ENCODE measurements around the gene DOCK9.

DNA sequence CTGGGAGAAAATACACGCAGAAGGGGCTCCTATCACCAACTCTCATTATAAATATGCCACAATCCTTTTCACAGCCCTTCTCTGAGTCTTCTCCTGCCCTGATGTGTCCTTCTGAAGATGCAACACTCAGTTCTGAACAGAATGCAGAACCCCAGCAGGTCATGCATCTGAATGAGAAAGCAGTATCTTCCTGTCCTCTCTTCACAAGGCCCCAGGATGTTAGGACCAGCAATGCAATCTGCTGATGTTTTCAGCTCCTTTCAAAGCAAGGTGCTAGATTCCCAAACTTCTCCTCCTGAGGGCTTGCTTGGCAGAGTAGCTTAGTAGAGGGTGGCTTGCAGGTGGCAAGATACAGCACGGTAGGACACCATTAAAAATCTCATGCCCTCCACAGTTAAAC lies 22.3 kb upstream of the DOCK9 start:
- TF ChIP-seq YY1 (IDR thresholded peaks at IDR 0.05; ENCODE audit: borderline replicate concordance in 1 of 3, control insufficient read depth in 1 of 3, extremely low read depth in 1 of 3, insufficient read depth in 3 of 3, insufficient read length in 1 of 3, insufficient replicate concordance in 2 of 3, low read depth in 1 of 3, low read length in 2 of 3) = no peak
- TF ChIP-seq, protein P1, sequence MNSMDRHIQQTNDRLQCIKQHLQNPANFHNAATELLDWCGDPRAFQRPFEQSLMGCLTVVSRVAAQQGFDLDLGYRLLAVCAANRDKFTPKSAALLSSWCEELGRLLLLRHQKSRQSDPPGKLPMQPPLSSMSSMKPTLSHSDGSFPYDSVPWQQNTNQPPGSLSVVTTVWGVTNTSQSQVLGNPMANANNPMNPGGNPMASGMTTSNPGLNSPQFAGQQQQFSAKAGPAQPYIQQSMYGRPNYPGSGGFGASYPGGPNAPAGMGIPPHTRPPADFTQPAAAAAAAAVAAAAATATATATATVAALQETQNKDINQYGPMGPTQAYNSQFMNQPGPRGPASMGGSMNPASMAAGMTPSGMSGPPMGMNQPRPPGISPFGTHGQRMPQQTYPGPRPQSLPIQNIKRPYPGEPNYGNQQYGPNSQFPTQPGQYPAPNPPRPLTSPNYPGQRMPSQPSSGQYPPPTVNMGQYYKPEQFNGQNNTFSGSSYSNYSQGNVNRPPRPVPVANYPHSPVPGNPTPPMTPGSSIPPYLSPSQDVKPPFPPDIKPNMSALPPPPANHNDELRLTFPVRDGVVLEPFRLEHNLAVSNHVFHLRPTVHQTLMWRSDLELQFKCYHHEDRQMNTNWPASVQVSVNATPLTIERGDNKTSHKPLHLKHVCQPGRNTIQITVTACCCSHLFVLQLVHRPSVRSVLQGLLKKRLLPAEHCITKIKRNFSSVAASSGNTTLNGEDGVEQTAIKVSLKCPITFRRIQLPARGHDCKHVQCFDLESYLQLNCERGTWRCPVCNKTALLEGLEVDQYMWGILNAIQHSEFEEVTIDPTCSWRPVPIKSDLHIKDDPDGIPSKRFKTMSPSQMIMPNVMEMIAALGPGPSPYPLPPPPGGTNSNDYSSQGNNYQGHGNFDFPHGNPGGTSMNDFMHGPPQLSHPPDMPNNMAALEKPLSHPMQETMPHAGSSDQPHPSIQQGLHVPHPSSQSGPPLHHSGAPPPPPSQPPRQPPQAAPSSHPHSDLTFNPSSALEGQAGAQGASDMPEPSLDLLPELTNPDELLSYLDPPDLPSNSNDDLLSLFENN (IDR thresholded peaks at IDR 0.05; ENCODE audit: low read depth in 2 of 2, low read length in 2 of 2) = no peak
- TF ChIP-seq, protein P2, sequence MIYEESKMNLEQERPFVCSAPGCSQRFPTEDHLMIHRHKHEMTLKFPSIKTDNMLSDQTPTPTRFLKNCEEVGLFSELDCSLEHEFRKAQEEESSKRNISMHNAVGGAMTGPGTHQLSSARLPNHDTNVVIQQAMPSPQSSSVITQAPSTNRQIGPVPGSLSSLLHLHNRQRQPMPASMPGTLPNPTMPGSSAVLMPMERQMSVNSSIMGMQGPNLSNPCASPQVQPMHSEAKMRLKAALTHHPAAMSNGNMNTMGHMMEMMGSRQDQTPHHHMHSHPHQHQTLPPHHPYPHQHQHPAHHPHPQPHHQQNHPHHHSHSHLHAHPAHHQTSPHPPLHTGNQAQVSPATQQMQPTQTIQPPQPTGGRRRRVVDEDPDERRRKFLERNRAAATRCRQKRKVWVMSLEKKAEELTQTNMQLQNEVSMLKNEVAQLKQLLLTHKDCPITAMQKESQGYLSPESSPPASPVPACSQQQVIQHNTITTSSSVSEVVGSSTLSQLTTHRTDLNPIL (CRISPR knock-in tag; IDR thresholded peaks at IDR 0.05) = no peak
- TF ChIP-seq, protein P3, sequence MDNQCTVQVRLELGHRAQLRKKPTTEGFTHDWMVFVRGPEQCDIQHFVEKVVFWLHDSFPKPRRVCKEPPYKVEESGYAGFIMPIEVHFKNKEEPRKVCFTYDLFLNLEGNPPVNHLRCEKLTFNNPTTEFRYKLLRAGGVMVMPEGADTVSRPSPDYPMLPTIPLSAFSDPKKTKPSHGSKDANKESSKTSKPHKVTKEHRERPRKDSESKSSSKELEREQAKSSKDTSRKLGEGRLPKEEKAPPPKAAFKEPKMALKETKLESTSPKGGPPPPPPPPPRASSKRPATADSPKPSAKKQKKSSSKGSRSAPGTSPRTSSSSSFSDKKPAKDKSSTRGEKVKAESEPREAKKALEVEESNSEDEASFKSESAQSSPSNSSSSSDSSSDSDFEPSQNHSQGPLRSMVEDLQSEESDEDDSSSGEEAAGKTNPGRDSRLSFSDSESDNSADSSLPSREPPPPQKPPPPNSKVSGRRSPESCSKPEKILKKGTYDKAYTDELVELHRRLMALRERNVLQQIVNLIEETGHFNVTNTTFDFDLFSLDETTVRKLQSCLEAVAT (IDR thresholded peaks at IDR 0.05) = no peak
- no peak for TF ChIP-seq ZNF23 (CRISPR knock-in tag; IDR thresholded peaks at IDR 0.05)
- no peak for TF ChIP-seq ZNF134 (CRISPR knock-in tag; conservative IDR thresholded peaks at IDR 0.05)
- TF ChIP-seq, protein P4, sequence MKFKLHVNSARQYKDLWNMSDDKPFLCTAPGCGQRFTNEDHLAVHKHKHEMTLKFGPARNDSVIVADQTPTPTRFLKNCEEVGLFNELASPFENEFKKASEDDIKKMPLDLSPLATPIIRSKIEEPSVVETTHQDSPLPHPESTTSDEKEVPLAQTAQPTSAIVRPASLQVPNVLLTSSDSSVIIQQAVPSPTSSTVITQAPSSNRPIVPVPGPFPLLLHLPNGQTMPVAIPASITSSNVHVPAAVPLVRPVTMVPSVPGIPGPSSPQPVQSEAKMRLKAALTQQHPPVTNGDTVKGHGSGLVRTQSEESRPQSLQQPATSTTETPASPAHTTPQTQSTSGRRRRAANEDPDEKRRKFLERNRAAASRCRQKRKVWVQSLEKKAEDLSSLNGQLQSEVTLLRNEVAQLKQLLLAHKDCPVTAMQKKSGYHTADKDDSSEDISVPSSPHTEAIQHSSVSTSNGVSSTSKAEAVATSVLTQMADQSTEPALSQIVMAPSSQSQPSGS (CRISPR knock-in tag; IDR thresholded peaks at IDR 0.05) = no peak
- TF ChIP-seq BRD4 (IDR thresholded peaks at IDR 0.05) = no peak

All from K562 (cell line).